Embryonic facial prominence (tissue), 1 donor: ENCODE results near the gene ACSL6.

Source experiments
- DNase-seq: peaks from one replicate; pipeline ENCODE4 v3.0.0-alpha.2; 2016; ENCODE audit errors: extremely low spot score

The ACSL6 gene, protein sequence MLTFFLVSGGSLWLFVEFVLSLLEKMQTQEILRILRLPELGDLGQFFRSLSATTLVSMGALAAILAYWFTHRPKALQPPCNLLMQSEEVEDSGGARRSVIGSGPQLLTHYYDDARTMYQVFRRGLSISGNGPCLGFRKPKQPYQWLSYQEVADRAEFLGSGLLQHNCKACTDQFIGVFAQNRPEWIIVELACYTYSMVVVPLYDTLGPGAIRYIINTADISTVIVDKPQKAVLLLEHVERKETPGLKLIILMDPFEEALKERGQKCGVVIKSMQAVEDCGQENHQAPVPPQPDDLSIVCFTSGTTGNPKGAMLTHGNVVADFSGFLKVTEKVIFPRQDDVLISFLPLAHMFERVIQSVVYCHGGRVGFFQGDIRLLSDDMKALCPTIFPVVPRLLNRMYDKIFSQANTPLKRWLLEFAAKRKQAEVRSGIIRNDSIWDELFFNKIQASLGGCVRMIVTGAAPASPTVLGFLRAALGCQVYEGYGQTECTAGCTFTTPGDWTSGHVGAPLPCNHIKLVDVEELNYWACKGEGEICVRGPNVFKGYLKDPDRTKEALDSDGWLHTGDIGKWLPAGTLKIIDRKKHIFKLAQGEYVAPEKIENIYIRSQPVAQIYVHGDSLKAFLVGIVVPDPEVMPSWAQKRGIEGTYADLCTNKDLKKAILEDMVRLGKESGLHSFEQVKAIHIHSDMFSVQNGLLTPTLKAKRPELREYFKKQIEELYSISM

DNA sequence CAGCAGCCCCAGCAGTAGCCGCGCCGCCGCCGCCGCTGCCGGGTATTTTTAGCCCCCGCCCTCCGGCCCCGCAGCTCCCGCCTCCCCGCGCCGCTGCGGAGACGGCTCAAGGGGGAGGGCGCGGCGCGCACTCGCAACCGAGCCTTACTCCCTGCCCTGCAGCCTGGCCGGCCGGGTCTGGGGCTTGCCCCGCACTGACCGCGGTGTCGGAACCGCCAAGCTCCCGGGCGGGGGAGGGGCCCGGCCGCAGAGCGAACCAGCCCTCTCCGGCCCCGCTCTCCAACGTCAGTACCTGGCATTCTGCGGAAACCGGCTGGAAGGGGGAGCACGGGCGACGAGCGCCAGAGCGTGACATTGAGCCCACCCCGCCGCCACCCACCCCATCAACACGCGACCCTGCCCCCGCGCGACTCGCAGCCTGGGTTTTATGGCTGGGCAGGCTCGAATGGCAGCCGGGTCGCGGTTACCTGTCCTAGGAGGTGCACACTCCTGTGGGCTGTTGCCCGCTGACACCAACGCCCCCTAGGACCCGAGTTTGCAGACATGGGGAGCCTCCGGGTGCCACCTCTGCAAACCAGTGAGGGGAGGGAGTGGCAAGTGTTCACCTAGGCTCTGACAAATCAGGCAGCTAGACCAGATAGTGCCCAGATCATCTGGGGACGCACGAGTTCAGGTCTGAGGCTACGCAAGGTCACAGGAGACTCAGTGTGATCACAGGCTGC is at the start of gene ACSL6:
Gene ACSL6, minus strand, starts transcription at position 37 of the 722 bp plus-strand sequence. CDS start 105 bp downstream, outside the sequence.
- DNase-seq = no peak

DNA sequence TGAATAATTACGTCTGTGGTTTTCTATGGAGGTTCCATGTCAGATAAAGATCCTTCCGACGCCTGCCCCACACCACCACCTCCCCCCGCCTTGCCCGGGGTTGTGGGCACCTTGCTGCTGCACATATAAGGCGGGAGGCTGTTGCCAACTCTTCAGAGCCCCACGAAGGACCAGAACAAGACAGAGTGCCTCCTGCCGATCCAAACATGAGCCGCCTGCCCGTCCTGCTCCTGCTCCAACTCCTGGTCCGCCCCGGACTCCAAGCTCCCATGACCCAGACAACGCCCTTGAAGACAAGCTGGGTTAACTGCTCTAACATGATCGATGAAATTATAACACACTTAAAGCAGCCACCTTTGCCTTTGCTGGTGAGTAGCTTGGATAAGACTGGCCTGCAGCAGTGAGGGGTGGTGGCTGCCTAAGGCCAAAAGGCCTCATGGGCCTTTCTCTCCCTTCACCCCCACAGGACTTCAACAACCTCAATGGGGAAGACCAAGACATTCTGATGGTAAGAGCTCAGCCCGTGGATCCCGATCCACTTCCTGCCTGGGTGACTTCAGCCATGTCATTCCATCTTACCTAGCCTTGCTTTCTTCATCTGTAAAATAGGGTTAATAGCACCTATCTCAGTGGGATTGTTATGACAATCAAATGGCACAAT is 49.2 kb upstream of the ACSL6 start, which contains the start of gene IL3:
Gene IL3, plus strand, starts transcription at position 155 of the 661 bp plus-strand sequence. Its CDS starts 52 bp downstream, at position 207.
- no peak for DNase-seq

DNA sequence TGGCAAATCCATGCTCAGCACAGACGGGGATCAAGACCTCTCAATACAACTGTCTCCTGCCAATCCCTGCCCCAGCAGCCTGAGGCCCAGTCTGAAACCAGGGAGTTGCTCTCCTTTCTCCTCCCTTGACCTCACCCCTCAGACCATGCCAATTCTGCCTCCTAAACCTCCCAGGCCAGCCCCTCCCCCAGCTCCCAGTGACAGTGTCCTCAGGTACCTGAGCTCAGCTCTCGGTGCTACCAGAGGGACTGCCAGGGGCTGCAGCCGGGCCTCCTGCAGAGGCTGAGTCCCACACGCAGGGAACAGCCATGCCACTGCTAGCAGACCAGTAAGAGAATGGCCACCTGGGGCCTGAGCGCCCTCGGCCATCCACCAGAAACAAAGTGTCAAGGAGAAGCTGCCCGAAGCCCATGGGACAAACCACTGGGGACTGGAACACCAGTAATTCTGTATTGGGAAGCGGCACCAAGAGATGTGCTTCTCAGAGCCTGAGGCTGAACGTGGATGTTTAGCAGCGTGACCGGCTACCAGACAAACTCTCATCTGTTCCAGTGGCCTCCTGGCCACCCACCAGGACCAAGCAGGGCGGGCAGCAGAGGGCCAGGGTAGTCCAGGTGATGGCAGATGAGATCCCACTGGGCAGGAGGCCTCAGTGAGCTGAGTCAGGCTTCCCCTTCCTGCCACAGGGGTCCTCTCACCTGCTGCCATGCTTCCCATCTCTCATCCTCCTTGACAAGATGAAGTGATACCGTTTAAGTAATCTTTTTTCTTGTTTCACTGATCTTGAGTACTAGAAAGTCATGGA is 48.4 kb upstream of the ACSL6 start:
- DNase-seq = no peak

DNA sequence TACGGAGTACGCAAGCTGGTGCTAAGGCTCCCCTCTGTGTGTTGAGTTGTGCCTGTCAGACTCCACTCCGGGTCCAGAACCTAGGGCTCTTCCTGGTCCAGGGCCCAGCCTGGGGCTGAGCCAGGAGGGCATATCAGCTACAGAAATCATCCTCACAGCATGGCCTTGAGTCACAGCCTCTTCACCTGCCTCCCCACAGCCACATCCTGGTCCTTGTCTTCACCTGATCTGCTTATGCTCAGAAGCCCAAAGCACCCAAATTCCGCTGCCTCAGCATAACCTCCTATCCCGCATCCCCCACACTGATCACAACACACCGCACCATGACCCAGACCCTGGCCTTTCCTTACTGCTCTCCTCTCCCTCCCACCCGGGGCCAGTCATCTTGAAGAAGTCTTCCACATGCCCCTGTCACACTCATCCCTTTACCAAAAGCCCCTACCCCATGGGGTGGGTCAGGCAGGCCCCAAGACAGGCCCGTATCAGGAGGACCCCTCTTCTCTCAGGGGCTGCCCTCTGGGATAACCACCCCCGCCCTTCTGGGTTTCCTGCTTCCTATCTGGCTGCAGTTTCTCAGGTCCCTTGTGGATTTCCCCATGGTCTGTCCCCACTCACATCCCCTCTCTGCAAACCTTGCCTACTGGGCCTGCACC is 47.7 kb upstream of the ACSL6 start:
- DNase-seq = no peak

DNA sequence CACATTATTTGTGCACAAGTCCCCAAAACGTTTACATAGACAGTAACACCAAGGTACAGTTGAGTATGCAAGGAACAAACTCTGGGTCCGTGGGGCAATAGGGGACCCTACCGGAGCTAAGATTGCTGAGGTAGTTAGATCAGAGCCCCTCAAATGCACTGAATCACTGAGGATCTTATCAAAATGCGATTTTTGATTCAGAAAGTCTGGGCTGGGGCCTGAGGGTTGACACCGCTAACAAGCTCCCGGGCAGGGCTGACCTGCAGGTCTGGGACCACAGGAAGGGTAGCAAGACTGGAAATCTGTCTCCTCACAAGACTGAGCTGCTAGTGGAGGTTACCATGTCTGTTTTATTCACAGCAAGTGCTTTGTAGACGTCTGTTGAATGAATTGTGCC is 47.2 kb upstream of the ACSL6 start:
- DNase-seq = no peak

DNA sequence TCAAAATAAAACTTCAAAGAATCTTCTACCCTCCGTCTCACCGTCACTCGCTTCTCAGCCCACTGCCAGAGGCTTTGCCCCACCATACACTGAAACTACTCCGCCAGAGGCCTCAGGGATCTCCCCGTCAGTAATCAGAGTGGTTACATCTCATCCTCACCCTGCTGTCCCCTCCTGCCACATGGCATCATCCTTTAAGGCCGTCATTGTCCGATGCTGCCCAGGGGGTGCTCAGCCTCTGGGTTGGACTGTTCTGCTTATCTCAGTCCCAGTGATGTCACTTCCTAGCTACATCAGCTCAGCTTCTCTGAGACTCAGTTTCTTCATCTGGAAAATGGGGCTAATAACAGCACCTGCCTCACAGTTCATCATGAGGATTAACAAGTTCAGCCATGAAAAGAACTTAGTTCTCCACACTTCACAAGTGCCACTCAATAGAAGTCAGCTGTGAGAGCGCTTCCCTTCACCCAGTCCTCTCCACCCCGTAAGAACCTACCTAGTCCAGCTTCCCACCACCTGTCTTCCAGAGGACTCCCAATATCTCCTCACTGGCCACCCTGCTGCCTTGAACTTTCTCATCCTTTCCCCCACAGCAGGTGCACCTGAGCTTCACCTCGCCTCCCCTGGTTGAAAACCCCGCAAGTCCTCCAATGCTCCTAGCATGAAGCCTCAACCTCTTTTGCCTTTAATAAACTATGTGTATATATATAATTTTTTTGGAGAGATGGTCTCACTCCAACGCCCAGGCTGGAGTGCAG is 46.2 kb upstream of the ACSL6 start:
- no peak for DNase-seq

DNA sequence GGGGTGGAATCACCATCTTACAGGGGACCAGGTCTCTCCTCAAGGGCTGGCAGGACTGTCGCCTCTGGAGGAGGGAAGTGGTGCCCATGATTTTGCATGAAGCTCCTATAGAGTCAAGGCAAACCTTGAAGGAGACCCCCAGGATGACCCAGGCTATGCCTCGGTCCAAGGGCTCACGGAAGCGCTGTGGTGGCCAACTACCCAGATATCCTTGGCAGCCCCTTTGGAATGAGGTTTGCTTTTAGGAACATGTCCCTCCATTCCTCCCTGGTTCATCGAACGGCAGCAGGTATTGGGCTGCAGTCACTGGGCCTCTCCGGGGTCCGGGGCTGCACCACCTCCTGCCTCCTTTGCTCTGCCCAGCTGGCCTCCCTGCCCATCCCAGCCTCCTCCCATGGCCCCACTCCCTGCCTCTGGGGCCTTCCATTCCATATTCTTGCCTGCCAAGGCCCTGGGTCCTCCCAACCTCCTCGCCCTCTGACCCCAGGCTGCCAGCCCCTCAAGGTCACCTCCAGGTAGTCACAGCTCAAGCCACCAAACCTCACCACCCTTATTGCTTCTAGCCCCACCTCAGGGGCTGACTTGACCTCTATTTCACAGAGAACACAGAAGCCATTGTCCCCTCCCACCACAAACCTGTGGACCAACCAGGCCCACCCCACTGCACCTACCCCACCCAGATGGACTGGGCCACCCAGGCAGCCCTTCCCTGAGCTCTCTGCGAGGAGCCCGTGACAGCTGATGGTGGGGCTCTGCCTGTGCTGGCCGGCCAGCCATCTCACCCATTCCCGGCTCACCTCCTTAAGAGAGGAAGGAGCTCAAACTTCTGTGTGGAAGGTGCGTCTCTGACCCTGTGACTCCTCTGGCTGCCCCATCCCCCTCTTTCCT is 45.4 kb upstream of the ACSL6 start:
- DNase-seq = no peak

DNA sequence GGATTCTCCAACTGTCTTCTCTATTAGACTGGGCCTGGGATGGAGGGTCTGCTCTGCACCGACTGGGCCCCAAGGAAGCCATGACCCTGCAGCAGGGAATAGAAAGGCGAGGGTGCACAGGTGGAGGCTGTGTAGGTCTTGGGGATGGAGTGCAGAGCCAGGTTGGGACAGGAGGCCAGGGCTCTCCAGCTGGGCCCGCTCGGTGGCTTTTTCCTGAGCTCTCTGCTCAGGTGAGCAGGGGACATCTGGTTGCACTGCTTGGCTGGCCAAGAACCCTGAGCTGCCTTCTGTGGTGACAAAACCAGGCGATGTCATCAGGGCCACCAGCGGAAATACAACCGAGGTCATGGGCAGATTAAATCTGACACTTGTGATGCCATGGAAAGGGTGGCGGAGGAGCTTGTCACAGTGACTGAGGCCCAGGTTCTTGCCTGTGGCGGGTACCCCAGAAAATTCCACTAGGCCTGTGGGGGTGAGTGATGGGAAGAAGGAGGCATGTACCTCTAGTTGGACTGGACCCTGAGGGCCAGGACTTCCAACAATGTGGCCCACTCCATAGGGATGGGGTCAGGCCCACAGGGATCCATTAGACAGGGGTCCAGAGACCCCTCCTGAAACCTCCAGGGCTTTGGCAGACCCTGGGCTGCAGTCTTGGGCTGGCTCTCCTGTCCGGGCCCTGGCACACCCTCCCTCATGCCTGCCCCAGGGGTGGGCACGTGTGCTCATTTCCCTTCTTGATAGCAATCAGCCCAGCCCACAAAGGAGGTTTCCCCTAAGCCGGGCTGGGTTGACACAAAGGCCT is 44.6 kb upstream of the ACSL6 start:
- DNase-seq = no peak

DNA sequence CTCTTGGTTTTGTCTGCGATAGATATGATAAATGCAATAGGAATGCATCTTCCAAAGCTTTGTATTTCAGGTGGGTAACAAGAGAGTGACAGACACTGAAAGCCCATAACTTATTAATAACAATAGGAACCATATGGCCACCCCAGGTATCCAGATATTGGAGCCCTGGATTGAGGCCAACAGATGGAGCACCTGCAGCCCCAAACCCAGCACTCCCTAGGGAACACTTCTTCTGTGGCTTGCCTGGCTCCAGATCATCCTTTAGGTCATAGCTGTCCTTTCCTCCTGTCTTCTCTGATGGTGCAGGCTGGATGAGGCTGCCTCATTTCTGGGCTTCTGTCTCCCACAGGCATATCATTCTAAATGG is 44.0 kb upstream of the ACSL6 start:
- no peak for DNase-seq

DNA sequence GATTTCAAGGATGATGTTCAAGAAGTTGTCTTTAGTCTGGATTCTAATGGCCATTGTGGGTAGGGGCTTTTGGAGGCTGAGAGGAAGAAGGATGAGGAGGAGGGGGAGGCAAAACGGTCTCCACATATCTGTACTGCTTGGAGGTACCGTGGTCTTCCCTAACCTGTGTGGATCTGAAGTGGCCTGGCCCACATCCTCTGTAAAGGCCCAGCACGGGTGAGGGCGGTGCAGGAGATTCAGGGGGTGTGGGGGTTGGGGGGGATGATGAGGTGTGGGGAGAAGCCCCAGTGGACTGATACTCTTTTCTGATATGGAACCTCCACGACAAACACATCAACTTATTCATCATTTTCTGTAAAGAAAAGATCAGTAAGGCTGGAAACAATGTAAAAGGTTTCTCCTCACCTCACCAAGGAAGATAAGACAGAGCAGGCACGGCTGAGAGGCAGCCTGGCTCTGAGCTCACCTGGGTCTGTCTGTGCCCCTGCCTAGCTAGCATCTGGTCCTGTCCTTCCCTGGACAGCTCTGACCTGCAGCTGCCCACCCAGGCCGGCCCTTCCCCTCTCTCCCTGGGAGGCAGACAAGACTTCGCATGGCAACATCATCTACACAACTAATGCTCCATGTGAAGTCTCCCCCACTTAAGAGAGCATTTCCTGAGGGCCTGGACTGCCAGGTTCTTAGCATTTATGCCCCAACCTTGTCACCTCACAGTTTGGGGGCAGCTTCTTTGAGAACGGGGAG is 43.4 kb upstream of the ACSL6 start:
- DNase-seq = no peak

DNA sequence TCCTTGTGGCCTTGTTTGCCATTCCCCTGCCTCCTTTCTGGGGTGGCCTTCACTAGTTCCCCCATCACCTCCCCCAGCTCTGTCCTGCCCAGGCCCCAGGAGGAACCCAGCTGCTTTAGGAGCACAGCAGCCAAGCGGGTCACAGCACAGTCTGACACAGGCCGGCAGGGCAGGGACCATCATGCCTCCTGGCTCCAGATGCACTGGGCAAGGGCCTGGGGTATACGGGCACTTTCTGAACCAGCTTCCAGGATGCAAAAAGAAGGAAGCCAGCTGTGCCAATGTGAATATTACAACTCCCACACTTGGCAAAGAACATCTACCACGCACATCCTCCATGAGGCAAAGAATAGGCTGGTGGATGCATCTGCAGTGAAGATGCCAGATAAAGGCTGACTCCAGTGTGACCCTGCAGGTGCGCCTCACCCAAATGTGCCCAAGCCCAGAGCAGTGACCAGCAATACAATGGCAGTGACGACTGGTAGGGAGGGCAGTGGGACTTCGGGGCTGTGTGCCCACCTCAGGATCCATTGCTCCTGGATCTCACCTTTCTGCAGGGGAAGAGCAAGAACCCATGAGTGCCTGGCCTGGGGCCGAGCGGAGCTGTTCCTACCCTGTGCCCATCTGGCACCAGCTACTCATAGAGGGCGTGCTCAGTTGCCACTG is 42.7 kb upstream of the ACSL6 start:
- no peak for DNase-seq

DNA sequence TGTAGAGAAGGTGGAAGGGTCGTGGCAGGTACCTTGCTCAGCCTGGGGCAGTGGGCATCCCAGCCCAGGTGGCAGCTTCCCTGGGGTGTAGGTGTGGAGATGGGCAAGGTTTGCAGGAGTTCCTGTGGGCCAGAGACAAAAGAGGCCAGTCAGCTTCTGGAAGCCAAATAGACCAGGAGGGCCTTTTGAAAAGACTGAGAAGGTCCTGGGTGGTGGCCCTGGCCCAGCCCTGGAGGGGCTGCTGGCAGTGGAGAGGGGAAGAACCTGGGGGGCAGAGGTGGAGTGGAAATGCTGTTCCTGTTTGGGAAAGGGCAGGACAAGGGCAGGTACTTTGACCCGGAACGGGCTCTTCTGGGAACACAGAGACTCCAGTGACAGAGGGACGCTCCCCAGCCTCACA is 42.0 kb upstream of the ACSL6 start:
- no peak for DNase-seq

DNA sequence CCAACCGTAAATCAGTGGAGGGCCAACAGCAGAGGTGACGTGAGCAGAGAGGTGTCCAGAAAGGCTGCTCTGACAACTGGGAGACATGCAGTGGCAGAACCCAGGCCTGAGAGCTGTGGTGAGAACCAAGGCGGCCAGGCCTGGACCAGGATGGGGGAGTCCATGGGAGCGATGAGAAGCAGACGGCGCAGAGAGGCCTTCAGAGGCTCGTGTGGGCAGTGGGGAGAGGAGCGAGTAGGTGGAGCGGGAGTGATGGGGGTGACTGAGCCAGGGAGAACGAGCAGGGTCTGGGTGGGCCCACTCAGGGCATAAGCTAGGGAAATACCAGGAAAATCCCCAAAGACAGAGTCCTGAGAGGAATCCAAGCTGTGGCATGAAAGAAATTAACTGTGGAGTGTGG is 41.1 kb upstream of the ACSL6 start:
- no peak for DNase-seq

DNA sequence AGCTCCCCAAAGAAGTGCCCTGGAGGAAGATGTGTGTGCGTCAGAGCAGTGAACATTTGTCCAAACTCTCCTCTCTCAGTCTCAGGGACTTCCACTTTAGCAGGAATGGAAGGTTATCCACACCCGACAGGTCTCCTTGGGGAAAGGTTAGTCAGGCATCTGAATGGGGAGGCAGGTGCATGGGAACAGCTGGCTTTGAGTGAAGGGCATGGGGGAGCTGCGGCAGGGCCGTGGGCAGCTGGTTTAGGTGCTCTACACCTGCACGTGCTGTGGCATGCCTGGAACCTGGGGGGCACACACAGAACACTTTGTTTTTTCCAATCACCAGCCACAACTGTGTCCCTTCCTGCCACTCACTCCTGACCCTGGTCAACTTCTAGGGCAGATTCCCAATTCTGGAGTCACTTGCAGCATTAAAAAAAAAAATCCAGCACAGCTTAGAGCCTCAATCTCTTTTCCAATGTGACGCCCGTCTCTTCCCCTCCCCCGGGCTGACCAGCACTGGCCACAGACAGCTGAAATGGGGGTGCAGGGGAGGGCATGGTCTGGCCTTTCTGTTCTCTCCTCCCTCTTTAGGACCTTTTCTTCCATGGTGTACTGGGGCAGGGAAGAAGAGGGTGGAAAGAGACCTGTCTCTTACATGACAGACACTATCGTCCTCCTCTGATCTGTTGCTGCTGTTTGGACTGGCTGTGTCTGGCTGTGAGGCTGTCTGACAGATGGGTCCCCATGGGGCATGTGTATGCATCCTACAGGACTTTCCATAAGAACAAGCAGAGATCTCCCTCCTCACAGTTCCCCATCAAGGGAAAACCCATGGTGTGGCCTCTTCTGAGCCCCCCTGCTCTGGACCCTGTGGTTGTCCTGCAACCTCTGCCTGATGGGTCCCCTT is 39.4 kb upstream of the ACSL6 start:
- no peak for DNase-seq

DNA sequence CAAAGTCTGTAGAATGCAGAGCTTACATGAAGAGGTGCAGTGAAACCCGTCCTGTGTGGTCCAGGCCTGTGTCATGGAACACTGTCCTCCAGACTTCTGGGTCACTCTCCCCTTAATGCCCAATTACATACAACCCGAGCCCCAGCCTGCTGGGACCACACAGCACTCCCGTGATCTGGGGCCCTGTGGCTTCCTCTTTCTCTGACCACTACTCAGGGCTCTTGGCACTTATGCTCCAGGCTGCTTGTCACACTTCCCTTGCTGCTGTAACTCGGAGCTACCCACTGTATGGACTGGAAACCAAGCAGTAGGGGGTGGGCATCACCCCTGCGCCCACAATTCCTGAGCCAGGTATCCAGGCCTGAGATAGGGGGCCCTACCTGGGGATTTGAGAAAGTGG is 38.7 kb upstream of the ACSL6 start:
- no peak for DNase-seq

DNA sequence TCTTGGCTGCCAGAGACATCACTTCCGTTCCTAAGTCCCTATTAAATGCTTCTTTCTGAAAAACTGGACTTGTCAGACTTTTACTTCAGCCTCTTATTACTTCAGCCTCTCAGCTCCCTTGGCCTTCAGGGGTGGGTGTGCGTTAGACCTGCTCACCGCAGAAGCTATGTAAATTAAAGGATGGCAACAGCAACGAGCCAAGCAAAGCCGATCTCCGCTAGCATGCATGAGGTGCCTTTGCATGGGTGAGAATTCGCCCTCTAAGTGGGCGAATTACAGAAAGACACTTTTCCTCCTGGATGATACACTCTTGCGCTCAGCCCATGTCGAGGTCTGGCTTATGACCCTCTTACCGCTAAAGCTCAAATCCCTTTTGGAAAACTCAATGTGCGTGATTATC is 38.1 kb upstream of the ACSL6 start:
- DNase-seq = no peak
